Measurements from ENCODE around the gene TRUB1.
"Not testable (repeated sequence)": the region's sequence is repeated elsewhere in the genome, so short reads cannot be mapped to it uniquely, and the experiment has no call there.

TRUB1 gene

DNA sequence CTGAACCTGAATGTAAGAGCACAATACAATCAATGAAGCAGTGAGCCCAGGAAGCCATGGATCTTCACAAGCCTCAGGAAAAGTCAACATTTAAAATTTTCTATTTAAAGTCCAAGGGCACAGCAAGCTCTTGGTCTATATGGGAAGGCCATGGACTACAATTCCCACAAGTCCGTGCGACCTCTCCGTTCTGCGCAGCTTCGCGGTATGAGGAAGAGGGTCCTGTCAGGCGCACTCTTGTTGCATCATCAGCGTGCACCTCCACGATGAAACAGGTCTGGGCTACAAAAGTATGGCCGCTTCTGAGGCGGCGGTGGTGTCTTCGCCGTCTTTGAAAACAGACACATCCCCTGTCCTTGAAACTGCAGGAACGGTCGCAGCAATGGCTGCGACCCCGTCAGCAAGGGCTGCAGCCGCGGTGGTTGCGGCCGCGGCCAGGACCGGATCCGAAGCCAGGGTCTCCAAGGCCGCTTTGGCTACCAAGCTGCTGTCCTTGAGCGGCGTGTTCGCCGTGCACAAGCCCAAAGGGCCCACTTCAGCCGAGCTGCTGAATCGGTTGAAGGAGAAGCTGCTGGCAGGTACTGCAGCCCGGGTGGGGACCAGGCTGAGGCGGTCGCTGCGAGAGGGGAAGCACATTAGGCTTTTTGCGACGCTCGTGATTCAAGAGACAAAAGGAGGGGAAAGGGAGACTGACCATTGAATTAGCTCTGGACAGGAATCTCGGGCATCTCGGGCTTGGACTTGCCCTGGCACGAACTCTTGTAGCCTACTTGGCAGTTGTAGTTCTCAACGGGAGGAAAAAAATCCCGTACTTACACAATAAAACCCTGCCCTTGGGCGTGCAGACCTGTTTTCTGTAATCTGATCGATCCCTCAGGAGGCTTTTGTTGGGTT, at the start of gene TRUB1:
TRUB1 (plus strand) TSS at position 234 of the 894 bp plus-strand sequence; CDS start at position 293, 59 bp downstream.
- Mint-ChIP-seq H3K27me3 (no peaks in the 10 kb centered on the region), H3K9me3 (no peaks in the 10 kb centered on the region), H3K4me1 (ENCODE audit: low read depth) (peaks cover 15% of the 10 kb centered on the region), H3K27ac (peak within 1 kb of the TSS; percentile 94), H3K4me3 (peak within 1 kb of the TSS; percentile 95), H3K36me3 (ENCODE audit: low read depth) (peaks cover 26% of the 10 kb centered on the region)
- intact Hi-C loops (cut with micrococcal nuclease), result no loop called here

DNA sequence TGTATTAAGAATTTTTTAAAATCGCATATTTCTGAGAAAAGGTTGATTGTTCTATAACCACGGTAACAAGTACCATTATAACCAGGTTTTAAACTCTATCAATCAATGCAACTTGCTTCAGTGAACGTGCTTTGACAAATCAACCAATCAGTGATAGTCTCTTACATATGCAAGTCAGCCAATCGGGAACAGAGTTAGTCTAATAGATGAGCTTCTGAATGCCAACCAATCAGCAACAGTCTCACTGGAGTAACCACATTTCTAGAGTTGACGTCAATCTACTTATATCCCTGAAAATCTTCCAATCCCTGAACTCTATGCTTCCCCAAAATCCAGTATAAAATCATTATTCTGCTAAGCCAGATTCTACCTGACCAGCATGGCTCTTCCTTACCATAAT, 44.7 kb upstream of the TRUB1 start:
- no peak overlapping the region for H3K4me3 Mint-ChIP-seq
- no peaks in the 10 kb centered on the region for H3K36me3 Mint-ChIP-seq (ENCODE audit: low read depth)
- no peaks in the 10 kb centered on the region for H3K27me3 Mint-ChIP-seq
- H3K9me3 Mint-ChIP-seq, result no peaks in the 10 kb centered on the region
- H3K27ac Mint-ChIP-seq, result no peak overlapping the region
- intact Hi-C loops (cut with micrococcal nuclease), result no loop called here
- H3K4me1 Mint-ChIP-seq (ENCODE audit: low read depth), result no peaks in the 10 kb centered on the region

DNA sequence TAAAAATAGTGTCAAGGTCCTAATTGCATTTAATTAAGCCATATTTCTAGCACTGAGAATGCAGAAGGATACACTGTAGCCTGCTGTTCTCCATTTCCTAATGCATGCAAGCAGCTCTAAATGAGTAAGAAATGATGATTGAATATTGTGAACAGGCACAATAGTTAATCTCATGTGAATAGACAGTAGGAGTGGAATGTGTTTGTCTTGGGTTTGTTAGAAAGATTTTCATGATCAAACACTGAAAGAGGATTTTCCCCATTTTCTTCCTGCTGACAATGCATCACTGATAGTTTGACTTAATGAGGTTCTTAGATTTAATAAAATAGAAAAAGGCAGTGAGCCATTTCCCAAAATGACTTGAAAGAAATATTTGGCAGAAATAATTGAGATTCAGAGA, 43.1 kb upstream of the TRUB1 start:
- Mint-ChIP-seq H3K4me1 (ENCODE audit: low read depth) (no peaks in the 10 kb centered on the region), H3K36me3 (ENCODE audit: low read depth) (no peaks in the 10 kb centered on the region), H3K27me3 (no peaks in the 10 kb centered on the region), H3K4me3 (no peak overlapping the region), H3K27ac (no peak overlapping the region), H3K9me3 (no peaks in the 10 kb centered on the region)
- intact Hi-C loops (cut with micrococcal nuclease), result no loop called here

DNA sequence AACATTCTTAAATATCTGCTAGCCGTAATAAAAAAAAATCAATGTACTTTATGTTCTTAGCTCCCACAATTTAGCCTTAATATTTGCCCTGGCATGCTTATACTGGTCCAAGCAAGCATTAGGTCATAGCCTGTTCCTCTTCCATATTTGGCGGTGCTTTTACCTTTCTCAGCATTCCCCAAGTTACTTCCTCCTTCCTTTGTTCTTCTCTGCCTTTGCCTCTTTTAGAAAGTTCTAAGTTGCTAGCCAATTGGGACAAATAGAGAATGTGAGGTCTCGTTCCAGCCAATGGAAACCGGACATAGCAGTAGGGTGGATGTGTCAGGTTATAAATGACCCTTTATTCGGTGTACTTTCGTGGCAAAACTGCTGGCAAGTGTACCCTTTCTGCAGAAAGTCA, 41.0 kb upstream of the TRUB1 start:
- intact Hi-C loops (cut with micrococcal nuclease); H3K27me3 Mint-ChIP-seq; H3K4me1 Mint-ChIP-seq (ENCODE audit: low read depth); H3K36me3 Mint-ChIP-seq (ENCODE audit: low read depth); H3K27ac Mint-ChIP-seq; H3K9me3 Mint-ChIP-seq; H3K4me3 Mint-ChIP-seq: not testable (repeated sequence)

DNA sequence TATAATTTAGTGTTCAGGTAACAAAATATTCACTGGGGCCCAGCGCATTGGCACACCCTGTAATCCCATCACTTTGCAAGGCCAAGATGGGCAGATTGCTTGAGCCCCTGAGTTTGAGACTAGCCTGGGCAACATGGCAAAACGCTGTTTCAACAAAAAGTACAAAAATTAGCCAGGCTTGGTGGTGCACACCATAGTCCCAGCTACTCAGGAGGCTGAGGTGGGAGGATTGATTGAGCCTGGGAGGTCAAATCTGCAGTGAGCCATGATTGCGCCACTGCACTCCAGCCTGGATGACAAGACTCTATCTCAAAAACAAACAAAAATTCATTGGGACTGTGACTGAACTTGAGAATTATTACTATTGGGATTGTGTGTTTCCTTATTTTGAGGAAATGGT, 40.4 kb upstream of the TRUB1 start:
- no peaks in the 10 kb centered on the region for H3K36me3 Mint-ChIP-seq (ENCODE audit: low read depth)
- H3K27me3 Mint-ChIP-seq, result no peaks in the 10 kb centered on the region
- no peak overlapping the region for H3K4me3 Mint-ChIP-seq
- H3K4me1 Mint-ChIP-seq (ENCODE audit: low read depth), result no peaks in the 10 kb centered on the region
- intact Hi-C loops (cut with micrococcal nuclease), result no loop called here
- no peaks in the 10 kb centered on the region for H3K9me3 Mint-ChIP-seq
- no peak overlapping the region for H3K27ac Mint-ChIP-seq

DNA sequence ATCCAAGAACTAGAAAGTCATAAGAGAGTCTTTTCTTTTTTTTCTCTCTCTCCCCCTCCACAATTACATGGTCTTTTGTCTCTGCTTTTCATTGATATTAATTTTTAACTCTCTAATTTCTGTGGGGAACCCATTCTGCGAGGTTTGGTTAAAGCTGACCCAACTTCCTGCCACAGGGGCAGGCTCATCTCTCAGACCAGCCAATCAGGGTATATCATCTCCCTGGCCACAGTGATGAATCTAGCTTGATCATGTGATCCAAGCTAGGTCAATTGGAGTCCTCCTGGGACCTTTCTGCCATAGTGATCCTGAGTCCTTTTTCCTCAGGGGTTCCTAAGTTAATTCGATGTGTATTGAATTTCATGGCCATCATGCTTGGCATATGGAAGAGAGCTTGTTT, 38.0 kb upstream of the TRUB1 start:
- H3K27ac Mint-ChIP-seq, result no peak overlapping the region
- intact Hi-C loops (cut with micrococcal nuclease), result no loop called here

DNA sequence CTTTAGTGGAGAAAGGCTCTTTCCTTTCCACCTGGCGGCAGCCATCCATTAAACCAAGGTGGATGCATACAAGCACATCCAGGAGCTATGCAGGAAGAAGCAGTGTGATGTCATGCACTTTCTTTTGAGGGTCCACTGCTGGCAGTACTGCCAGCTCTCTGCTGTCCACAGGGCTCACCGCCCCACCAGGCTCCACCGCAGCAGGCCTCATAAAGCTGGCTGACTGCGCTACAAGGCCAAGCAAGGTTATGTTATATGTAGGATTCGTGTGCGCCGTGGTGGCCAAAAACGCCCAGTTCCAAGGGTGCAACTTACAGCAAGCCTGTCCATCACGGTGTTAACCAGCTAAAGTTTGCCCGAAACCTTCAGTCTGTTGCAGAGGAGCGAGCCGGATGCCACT, 37.3 kb upstream of the TRUB1 start:
- Mint-ChIP-seq H3K4me3 (no peak overlapping the region), H3K9me3 (no peaks in the 10 kb centered on the region), H3K27ac (no peak overlapping the region), H3K36me3 (ENCODE audit: low read depth) (no peaks in the 10 kb centered on the region), H3K4me1 (ENCODE audit: low read depth) (no peaks in the 10 kb centered on the region), H3K27me3 (peaks cover 3% of the 10 kb centered on the region)
- intact Hi-C loops (cut with micrococcal nuclease), result no loop called here

More for the DNA sequence above, 38.0 kb upstream of the TRUB1 start:
- Mint-ChIP-seq H3K4me1 (ENCODE audit: low read depth) (no peaks in the 10 kb centered on the region), H3K9me3 (no peaks in the 10 kb centered on the region), H3K27me3 (peaks cover 3% of the 10 kb centered on the region), H3K4me3 (no peak overlapping the region), H3K36me3 (ENCODE audit: low read depth) (no peaks in the 10 kb centered on the region)

DNA sequence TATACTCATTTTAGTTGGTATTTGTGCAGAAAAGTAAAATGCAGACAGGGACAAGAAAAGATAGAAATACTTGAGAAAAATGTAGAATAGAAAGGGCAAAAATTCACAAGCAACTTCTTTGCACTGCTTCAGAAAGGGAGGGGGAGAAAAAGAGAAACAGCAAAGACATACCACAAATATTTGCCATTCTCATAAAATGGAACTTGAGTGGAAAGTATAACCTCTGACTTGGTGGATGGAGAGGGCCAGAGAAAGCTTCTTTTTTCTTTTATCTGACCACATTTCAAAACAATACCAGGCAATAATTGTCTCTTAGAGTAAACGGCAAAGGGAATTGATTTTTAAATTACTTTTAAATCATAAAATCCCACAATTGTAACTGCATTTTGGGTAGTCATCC, 35.8 kb upstream of the TRUB1 start:
- Mint-ChIP-seq H3K27me3 (peaks cover 5% of the 10 kb centered on the region), H3K9me3 (no peaks in the 10 kb centered on the region), H3K4me3 (no peak overlapping the region), H3K36me3 (ENCODE audit: low read depth) (no peaks in the 10 kb centered on the region), H3K4me1 (ENCODE audit: low read depth) (no peaks in the 10 kb centered on the region), H3K27ac (no peak overlapping the region)
- intact Hi-C loops (cut with micrococcal nuclease), result no loop called here

DNA sequence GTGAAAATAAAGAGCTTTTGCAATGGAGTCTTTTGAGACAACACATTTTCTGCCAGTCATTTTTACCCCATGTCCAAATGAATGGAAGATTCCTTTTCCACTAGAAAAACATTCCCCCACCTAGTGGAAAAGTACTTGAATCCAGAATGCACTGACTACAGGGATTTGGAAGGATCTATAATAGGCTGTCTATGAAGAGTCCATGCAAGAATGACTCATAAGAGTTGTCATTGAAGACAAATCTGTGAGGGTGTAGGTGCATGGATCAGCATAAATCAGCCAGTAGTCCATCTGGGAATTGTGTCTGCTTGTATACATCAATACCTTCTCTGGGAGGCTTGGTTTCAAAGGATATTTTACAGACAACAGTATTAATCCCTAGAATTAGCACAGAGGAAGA, 32.5 kb upstream of the TRUB1 start:
- Mint-ChIP-seq H3K4me1 (ENCODE audit: low read depth) (no peaks in the 10 kb centered on the region), H3K36me3 (ENCODE audit: low read depth) (no peaks in the 10 kb centered on the region), H3K27ac (no peak overlapping the region), H3K4me3 (no peak overlapping the region), H3K27me3 (peaks cover 7% of the 10 kb centered on the region), H3K9me3 (no peaks in the 10 kb centered on the region)
- intact Hi-C loops (cut with micrococcal nuclease), result no loop called here

DNA sequence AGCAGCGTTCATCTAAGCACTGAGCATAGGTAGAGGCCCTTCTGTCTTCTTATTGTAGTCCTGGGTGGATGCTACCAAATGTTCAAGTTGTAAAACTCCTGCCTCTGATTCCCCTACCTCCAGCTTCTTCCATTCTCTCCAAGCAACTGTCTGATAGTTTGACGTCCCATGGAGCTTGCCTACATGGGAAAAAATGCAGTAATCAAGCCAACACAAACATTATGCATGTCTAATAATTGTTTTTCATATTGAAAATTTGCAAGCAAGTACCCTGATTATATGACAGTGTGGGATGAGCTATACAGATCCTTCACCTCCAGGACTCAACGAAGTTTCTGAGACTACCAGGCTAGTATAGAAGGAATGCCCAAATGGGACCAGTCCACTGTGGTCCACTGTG, 31.0 kb upstream of the TRUB1 start:
- H3K9me3 Mint-ChIP-seq, result no peaks in the 10 kb centered on the region
- intact Hi-C loops (cut with micrococcal nuclease), result no loop called here
- no peak overlapping the region for H3K27ac Mint-ChIP-seq
- no peaks in the 10 kb centered on the region for H3K36me3 Mint-ChIP-seq (ENCODE audit: low read depth)
- no peaks in the 10 kb centered on the region for H3K4me1 Mint-ChIP-seq (ENCODE audit: low read depth)
- peaks cover 7% of the 10 kb centered on the region for H3K27me3 Mint-ChIP-seq
- no peak overlapping the region for H3K4me3 Mint-ChIP-seq

DNA sequence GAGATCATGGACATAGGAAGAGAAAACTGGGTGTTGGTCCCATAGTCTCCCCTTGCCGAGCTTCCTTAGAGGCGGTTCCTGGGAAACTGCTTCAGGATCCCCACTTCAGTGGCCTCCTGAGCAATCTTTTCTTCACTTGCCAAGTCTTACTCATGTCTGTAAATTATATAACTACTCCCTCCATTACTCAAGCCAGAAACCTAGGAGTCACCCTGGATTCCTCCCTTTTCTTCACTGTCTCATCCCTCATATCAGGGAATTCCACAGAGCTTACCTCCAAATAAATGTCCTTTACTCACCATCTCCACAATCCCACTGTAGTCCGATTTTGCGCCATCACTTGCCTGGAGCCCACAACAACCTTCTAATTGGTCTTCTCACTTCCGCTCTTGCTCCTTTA, 29.1 kb upstream of the TRUB1 start:
- H3K27ac Mint-ChIP-seq, result no peak overlapping the region
- H3K36me3 Mint-ChIP-seq (ENCODE audit: low read depth), result no peaks in the 10 kb centered on the region
- H3K4me1 Mint-ChIP-seq (ENCODE audit: low read depth), result no peaks in the 10 kb centered on the region
- no peaks in the 10 kb centered on the region for H3K9me3 Mint-ChIP-seq
- intact Hi-C loops (cut with micrococcal nuclease), result no loop called here
- H3K4me3 Mint-ChIP-seq, result no peak overlapping the region
- peaks cover 5% of the 10 kb centered on the region for H3K27me3 Mint-ChIP-seq

DNA sequence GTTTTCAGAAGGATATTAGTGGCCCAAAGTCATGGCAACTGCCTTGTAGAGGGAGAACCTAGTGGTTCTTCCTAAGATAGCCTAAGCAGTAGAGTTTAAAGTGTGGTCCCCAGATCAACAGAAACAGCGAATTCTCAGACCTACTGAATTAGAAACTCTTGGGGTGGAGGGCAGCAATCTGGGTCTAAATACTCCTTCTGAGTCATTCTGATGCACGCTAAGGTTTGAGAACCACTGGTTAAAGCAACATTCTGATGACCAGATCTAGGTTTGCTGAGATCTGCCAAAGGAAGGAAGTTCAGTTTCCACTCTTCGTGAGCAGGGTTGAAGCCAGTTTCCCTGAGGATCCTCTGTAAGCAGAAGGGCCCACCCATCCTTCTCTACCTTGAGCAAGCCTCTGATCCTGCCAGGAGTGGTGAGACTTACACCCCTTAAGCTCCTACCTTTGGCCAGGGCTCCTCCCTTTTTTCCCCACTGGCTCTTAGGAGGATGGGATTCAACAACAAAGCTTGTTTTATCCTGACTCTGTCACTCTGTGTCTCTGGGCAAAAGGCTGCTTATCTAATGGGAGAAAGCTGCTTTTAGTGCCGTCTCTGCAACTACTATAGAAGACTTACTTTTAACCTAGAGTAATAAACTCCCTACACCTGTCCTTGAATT, 26.8 kb upstream of the TRUB1 start:
- no peaks in the 10 kb centered on the region for H3K9me3 Mint-ChIP-seq
- no peaks in the 10 kb centered on the region for H3K36me3 Mint-ChIP-seq (ENCODE audit: low read depth)
- intact Hi-C loops (cut with micrococcal nuclease), result no loop called here
- no peaks in the 10 kb centered on the region for H3K4me1 Mint-ChIP-seq (ENCODE audit: low read depth)
- no peak overlapping the region for H3K27ac Mint-ChIP-seq
- H3K4me3 Mint-ChIP-seq, result no peak overlapping the region
- peaks cover 3% of the 10 kb centered on the region for H3K27me3 Mint-ChIP-seq

DNA sequence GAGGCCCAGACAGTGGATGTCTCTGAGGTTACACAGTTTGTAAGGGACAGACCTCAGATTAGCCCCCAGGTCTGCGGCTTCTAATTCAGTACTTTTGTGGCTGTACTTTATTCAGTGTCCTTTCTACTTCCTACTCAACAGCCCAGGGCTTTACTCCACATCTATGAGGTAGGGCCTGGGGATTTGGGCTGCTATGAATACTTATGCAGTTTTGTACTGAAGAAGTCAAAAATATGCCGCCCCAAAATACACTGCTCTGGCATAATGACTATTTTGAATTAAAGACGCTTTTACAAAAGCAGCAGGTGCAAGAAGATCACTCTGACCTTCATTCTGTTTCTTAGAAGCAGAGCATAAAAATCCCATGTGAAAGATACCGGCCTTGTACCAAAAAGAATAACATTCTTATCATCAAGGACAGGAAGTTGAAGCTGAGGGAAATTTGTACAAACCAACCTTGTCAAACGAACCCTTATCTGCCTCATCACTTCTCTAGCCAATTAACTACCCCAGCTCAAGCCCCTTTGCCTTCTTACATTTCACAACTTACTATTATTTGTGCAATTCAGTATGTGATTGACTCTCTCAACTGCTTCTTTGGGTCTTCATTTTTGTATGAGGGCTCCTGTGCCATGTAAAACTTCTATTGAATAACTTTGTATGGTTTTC, 26.1 kb upstream of the TRUB1 start:
- Mint-ChIP-seq H3K9me3 (no peaks in the 10 kb centered on the region), H3K4me1 (ENCODE audit: low read depth) (no peaks in the 10 kb centered on the region), H3K27me3 (peaks cover 2% of the 10 kb centered on the region), H3K27ac (no peak overlapping the region), H3K36me3 (ENCODE audit: low read depth) (no peaks in the 10 kb centered on the region), H3K4me3 (no peak overlapping the region)
- intact Hi-C loops (cut with micrococcal nuclease), result no loop called here

DNA sequence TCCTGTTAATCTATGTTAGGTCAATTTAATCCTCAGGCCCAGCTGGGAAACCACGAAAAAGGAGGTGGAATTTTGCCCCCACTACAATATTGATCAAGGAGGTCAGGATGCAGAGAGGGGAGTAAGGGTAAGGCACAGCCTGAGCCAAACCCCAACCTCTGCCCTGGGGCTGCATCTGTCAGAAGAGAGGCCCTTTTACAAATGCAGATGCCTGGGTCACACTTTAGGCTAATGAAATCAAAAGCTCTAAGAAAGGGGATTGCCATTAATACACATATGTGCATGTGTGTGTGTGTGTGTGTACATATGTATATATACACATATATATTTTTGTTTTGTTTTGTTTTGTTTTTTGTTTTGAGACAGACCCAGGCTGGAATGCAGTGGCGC, 25.5 kb upstream of the TRUB1 start:
- Mint-ChIP-seq H3K4me1 (ENCODE audit: low read depth) (no peaks in the 10 kb centered on the region), H3K27ac (no peak overlapping the region), H3K36me3 (ENCODE audit: low read depth) (no peaks in the 10 kb centered on the region), H3K27me3 (peaks cover 2% of the 10 kb centered on the region), H3K9me3 (no peaks in the 10 kb centered on the region), H3K4me3 (no peak overlapping the region)
- intact Hi-C loops (cut with micrococcal nuclease), result no loop called here

Data from dendritic cell treated with granulocyte-macrophage colony-stimulating factor and Interleukin-4, amounts not matched to agents 40 ng/mL and 50 ng/mL, for 4 days (primary cell).